A549 (cell line): ENCODE data around the gene HDDC3. TPM values are rescaled to one million over a fixed set of nuclear protein-coding genes. Genes with fewer than 3 reads are reported as not detected.

Experiments used
- ATAC-seq, 2 experiments: fragments of 200-7000 bp in 1 of 2; fragments of >200 bp in 1 of 2; cut with Nextera tagmentation in 1 of 2; cut with Tn5 transposase in 1 of 2; 3 replicates each; pipeline versions ENCODE4 v1.8.0 to v1.9.1; 2018 to 2020; ENCODE audit warnings: mild to moderate bottlenecking in 1 of 2, moderate library complexity in 1 of 2
- CTCF ChIA-PET: fragments of 300-600 bp; sonication (Branson Sonifier 250); formaldehyde crosslinking; extraction: SDS; loops from one replicate; lab custom pipeline; 2021; ENCODE audit warnings: antibody characterized with exemption, inconsistent platforms; lab: Yijun Ruan, JAX
- POLR2A ChIA-PET: fragments of 350-600 bp; formaldehyde crosslinking; extraction: SDS; loops from one replicate; lab custom pipeline; 2021; ENCODE audit warnings: antibody characterized with exemption, inconsistent platforms; lab: Yijun Ruan, JAX
- DNase-seq, 2 experiments: peaks; one replicate each; pipeline versions ENCODE4 v3.0.0 to v3.0.0-alpha.2; 2011 to 2016; ENCODE audit warnings: low read depth in 1 of 2, low spot score in 1 of 2
- FAIRE-seq: peaks from 2 replicates; lab custom pipeline; 2011; peaks lifted over from hg19 to GRCh38; lab: Jason Lieb, UNC
- H3K27ac ChIP-seq, 2 experiments: fragments of >200 bp; sonication (Bioruptor Twin); formaldehyde crosslinking; 3 replicates each; pipeline ENCODE4 v1.5.1; 2016 to 2017
- H3K4me1 ChIP-seq: fragments of >200 bp; sonication (Bioruptor Twin); formaldehyde crosslinking; 3 replicates; pipeline ENCODE4 v1.6.1; 2016
- H3K4me2 ChIP-seq: fragments of >200 bp; sonication (Bioruptor Twin); formaldehyde crosslinking; 3 replicates; pipeline ENCODE4 v1.6.1; 2016
- H3K4me3 ChIP-seq: fragments of >200 bp; sonication (Bioruptor Twin); formaldehyde crosslinking; 3 replicates; pipeline ENCODE4 v1.5.1; 2016
- H3K9me3 ChIP-seq: fragments of >200 bp; sonication (Bioruptor Twin); formaldehyde crosslinking; 3 replicates; pipeline ENCODE4 v1.6.1; 2016
- BHLHE40 ChIP-seq: IDR thresholded peaks from 2 replicates; pipeline ENCODE4 v1.6.1; 2012; ENCODE audit warnings: low read depth, low read length, inconsistent platforms
- CHD4 ChIP-seq: fragments of 200-600 bp; sonication (generic); IDR thresholded peaks from 2 replicates; pipeline ENCODE4 v1.6.1; 2016; ENCODE audit warnings: antibody characterized with exemption, mild to moderate bottlenecking, borderline replicate concordance
- EHMT2 ChIP-seq: fragments of 200-600 bp; sonication (generic); IDR thresholded peaks from 2 replicates; pipeline ENCODE4 v1.6.1; 2016; ENCODE audit warnings: antibody characterized with exemption, low read depth, mild to moderate bottlenecking, moderate library complexity
- EP300 ChIP-seq, 2 experiments: fragments of >200 bp; sonication (Bioruptor Twin); formaldehyde crosslinking; IDR thresholded peaks; 2 replicates in 1 of 2; 3 replicates in 1 of 2; pipeline ENCODE4 v1.6.1; 2016 to 2017
- ESRRA ChIP-seq: fragments of 150-350 bp; IDR thresholded peaks from 2 replicates; pipeline ENCODE4 v1.6.1; 2014; ENCODE audit warnings: mild to moderate bottlenecking, low read length, borderline replicate concordance
- FOSB ChIP-seq: fragments of 250-450 bp; sonication (Bioruptor Pico); IDR thresholded peaks from 2 replicates; pipeline ENCODE4 v1.5.0; 2020; ENCODE audit warnings: mild to moderate bottlenecking, moderate library complexity
- GATA3 ChIP-seq: IDR thresholded peaks from 2 replicates; pipeline ENCODE4 v1.6.1; 2012; ENCODE audit warnings: borderline replicate concordance
- HDAC2 ChIP-seq: fragments of 200-600 bp; sonication (generic); IDR thresholded peaks from 2 replicates; pipeline ENCODE4 v1.6.1; 2016
- HOXB13 ChIP-seq: fragments of 250-450 bp; sonication (Bioruptor Pico); IDR thresholded peaks from 2 replicates; pipeline ENCODE4 v1.5.0; 2020; ENCODE audit warnings: low read depth, mild to moderate bottlenecking, moderate library complexity
- JUN ChIP-seq, 2 experiments: fragments of >200 bp; sonication (Bioruptor Twin); formaldehyde crosslinking; IDR thresholded peaks; 2 replicates in 1 of 2; 3 replicates in 1 of 2; pipeline ENCODE4 v1.6.1; 2016 to 2017
- JUNB ChIP-seq: fragments of >200 bp; sonication (Bioruptor Twin); formaldehyde crosslinking; IDR thresholded peaks from 2 replicates; pipeline ENCODE4 v1.6.1; 2016
- KDM1A ChIP-seq: fragments of 200-600 bp; sonication (generic); IDR thresholded peaks from 2 replicates; pipeline ENCODE4 v1.6.1; 2016; ENCODE audit warnings: low read depth, mild to moderate bottlenecking
- KDM5A ChIP-seq: fragments of 200-600 bp; sonication (generic); IDR thresholded peaks from 2 replicates; pipeline ENCODE4 v1.6.1; 2016; ENCODE audit warnings: antibody characterized with exemption, mild to moderate bottlenecking
- MAFK ChIP-seq: fragments of 450-650 bp; IDR thresholded peaks from 2 replicates; pipeline ENCODE4 v1.6.1; 2014; ENCODE audit not compliant: partially characterized antibody
- NFE2L2 ChIP-seq: fragments of 150-350 bp; conservative IDR thresholded peaks from 2 replicates; pipeline ENCODE4 v1.6.1; 2014; ENCODE audit warnings: low read length
- NPAS2 ChIP-seq: fragments of 250-450 bp; sonication (Bioruptor Pico); IDR thresholded peaks from 2 replicates; pipeline ENCODE4 v1.8.0; 2022; ENCODE audit warnings: mild to moderate bottlenecking, moderate library complexity, borderline replicate concordance
- NR3C1 ChIP-seq: fragments of >200 bp; sonication (Bioruptor Twin); formaldehyde crosslinking; IDR thresholded peaks from 3 replicates; pipeline ENCODE4 v1.6.1; 2017
- PHF8 ChIP-seq: fragments of 200-600 bp; sonication (generic); IDR thresholded peaks from 2 replicates; pipeline ENCODE4 v1.6.1; 2016; ENCODE audit warnings: low read depth, mild to moderate bottlenecking, antibody characterized with exemption, moderate library complexity, borderline replicate concordance
- POLR2AphosphoS2 ChIP-seq: conservative IDR thresholded peaks from 2 replicates; pipeline ENCODE4 v1.6.1; 2012; ENCODE audit warnings: low read length, improper control_type of control experiment, inconsistent platforms
- RCOR1 ChIP-seq: fragments of 150-350 bp; IDR thresholded peaks from 2 replicates; pipeline ENCODE4 v1.6.1; 2014; ENCODE audit warnings: antibody characterized with exemption, low read length, low read depth
- RNF2 ChIP-seq: fragments of 200-600 bp; sonication (generic); IDR thresholded peaks from 2 replicates; pipeline ENCODE4 v1.6.1; 2016; ENCODE audit warnings: low read depth, mild to moderate bottlenecking, antibody characterized with exemption, moderate library complexity, borderline replicate concordance
- TP53 ChIP-seq: fragments of 250-450 bp; sonication (Bioruptor Pico); IDR thresholded peaks from 2 replicates; pipeline ENCODE4 v1.5.0; 2021; ENCODE audit warnings: mild to moderate bottlenecking, moderate library complexity
- ZSCAN20 ChIP-seq: fragments of 250-450 bp; sonication (Bioruptor Pico); IDR thresholded peaks from 2 replicates; pipeline ENCODE4 v1.8.0; 2022; ENCODE audit warnings: mild to moderate bottlenecking, moderate library complexity
- WGBS: methylation state at CpG from one replicate; pipeline ENCODE4 v1.1.6; 2017; ENCODE audit errors: missing lambda C conversion rate; 5-methylcytosine and 5-hydroxymethylcytosine counted together
- polyA plus RNA-seq, 4 experiments: library from polyadenylated mRNA; depleted of rRNA in 3 of 4; stranded (reverse); fragments of >200 nt; fragmentation: RNase III in 1 of 4; extraction: RNeasy Plus Mini Kit Qiagen cat#74134 plus additional on column Dnase treatment in 1 of 4; gene quantifications; 2 replicates in 3 of 4; 3 replicates in 1 of 4; pipeline ENCODE4 v1.2.3, GENCODE V29; 2011 to 2017
- TF ChIP-seq, protein P1 (sequence below): fragments of >200 bp; sonication (Bioruptor Twin); formaldehyde crosslinking; IDR thresholded peaks from 3 replicates; pipeline ENCODE4 v1.5.1; 2016
- TF ChIP-seq, protein P2 (sequence below): IDR thresholded peaks from 2 replicates; pipeline ENCODE4 v1.6.1; 2012; ENCODE audit warnings: low read depth, borderline replicate concordance
- TF ChIP-seq, protein P3 (sequence below): fragments of >200 bp; sonication (Bioruptor Twin); formaldehyde crosslinking; IDR thresholded peaks from 2 replicates; pipeline ENCODE4 v1.6.1; 2016
- TF ChIP-seq, protein P4 (sequence below): fragments of >200 bp; sonication (Bioruptor Twin); formaldehyde crosslinking; IDR thresholded peaks from 3 replicates; pipeline ENCODE4 v1.6.1; 2016
- TF ChIP-seq, protein P5 (sequence below): fragments of 150-350 bp; IDR thresholded peaks from 2 replicates; pipeline ENCODE4 v1.6.1; 2014; ENCODE audit warnings: low read depth, mild to moderate bottlenecking, low read length

HDDC3 gene
- polyA plus RNA-seq, 2 of the 4 experiments (the other 2 are of a cell fraction): 26.1 to 31.9 TPM

DNA sequence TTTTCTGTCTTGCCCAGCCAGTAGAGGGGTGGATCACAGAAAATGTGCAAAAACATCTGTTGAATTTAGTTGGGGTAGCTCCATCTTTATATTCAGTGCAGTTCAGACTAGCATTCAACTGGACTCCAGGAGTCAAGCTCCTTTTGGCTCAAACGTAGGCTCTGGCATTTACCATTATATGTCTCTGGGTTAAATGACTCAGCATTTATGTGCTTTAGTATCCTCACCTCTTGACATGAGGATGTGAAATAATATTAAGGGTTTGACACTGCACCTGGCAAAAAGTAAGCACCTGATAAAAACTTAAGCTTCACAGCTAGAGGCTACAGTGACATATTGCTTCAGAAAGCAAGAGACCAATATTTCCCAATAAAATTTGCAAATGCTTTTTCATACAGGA lies 47.2 kb upstream of the HDDC3 start:
- DNase-seq (peak in 1 of 2 experiments; percentile 18), FAIRE-seq (no peak), ATAC-seq (peak in 1 of 2 experiments; percentile 28; a peak in 1 of 6 replicates)
- Histone ChIP-seq H3K27ac (peak overlapping the region; percentile 65 to 82), H3K4me1 (peaks cover 12% of the 10 kb centered on the region), H3K4me2 (0 out of 3 replicates have a peak overlapping the region, but pooled peaks have one; percentile 2), H3K4me3 (no peak overlapping the region), H3K9me3 (no peaks in the 10 kb centered on the region)
- WGBS: 42% methylated on average over 1 of the region's 1 CpG
- TF ChIP-seq, protein P1, sequence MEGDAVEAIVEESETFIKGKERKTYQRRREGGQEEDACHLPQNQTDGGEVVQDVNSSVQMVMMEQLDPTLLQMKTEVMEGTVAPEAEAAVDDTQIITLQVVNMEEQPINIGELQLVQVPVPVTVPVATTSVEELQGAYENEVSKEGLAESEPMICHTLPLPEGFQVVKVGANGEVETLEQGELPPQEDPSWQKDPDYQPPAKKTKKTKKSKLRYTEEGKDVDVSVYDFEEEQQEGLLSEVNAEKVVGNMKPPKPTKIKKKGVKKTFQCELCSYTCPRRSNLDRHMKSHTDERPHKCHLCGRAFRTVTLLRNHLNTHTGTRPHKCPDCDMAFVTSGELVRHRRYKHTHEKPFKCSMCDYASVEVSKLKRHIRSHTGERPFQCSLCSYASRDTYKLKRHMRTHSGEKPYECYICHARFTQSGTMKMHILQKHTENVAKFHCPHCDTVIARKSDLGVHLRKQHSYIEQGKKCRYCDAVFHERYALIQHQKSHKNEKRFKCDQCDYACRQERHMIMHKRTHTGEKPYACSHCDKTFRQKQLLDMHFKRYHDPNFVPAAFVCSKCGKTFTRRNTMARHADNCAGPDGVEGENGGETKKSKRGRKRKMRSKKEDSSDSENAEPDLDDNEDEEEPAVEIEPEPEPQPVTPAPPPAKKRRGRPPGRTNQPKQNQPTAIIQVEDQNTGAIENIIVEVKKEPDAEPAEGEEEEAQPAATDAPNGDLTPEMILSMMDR: no peak
- peak; percentile 95 for TF ChIP-seq NFE2L2
- TF ChIP-seq MAFK: peak; percentile 97
- POLR2A ChIA-PET: interaction anchor here (1.0 kb wide), 1 partner anchor 25 kb away, joined by 3 read pairs; the partner anchor contains the start of gene RCCD1
- CTCF ChIA-PET: interaction anchor here (0.7 to 18.2 kb wide), 10 partner anchors 10 to 76 kb away, joined by 3 to 247 read pairs (median 4); partner anchors contain the start of genes HDDC3, RCCD1 and UNC45A

DNA sequence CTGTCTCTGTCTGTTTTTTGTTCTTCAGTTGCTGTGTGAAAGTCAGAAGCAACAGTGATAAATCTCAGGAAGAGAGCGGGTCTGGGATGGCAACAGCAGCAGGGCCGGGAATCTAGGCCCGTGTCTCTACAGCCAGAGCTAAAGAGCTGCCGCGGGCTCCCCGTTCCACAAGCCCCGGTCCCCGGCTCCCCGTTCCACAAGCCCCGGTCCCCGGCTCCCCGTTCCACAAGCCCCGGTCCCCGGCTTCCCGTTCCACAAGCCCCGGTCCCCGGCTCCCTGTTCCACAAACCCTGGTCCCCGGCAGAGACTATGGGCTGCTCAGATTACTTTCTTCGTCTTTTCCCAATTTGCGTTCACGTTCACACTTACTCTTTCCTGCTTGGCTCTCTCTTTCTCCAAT lies 41.9 kb upstream of the HDDC3 start:
- ChIA-PET CTCF (interaction anchor here (0.6 to 18.2 kb wide), 4 partner anchors 15 to 298 kb away, joined by 3 to 247 read pairs (median 4); partner anchors contain the start of gene RCCD1), POLR2A (interaction anchor here (0.6 kb wide), 1 partner anchor 17 kb away, joined by 3 read pairs; no protein-coding TSS in a partner anchor)
- H3K27ac ChIP-seq: no peak overlapping the region
- no peaks in the 10 kb centered on the region for H3K9me3 ChIP-seq
- WGBS: 98% methylated on average over 21 of the region's 21 CpGs
- TF ChIP-seq BHLHE40 (no peak), RNF2 (no peak), EP300 (IDR thresholded peaks at IDR 0.05) (no peak), HDAC2 (no peak), CHD4 (no peak), TP53 (CRISPR knock-in tag) (no peak), MAFK (no peak), NR3C1 (no peak), PHF8 (no peak), RCOR1 (no peak), JUNB (no peak), HOXB13 (CRISPR knock-in tag) (no peak)
- TF ChIP-seq, protein P2, sequence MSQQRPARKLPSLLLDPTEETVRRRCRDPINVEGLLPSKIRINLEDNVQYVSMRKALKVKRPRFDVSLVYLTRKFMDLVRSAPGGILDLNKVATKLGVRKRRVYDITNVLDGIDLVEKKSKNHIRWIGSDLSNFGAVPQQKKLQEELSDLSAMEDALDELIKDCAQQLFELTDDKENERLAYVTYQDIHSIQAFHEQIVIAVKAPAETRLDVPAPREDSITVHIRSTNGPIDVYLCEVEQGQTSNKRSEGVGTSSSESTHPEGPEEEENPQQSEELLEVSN: no peak
- TF ChIP-seq, protein P3, sequence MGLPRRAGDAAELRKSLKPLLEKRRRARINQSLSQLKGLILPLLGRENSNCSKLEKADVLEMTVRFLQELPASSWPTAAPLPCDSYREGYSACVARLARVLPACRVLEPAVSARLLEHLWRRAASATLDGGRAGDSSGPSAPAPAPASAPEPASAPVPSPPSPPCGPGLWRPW: no peak
- TF ChIP-seq, protein P4, sequence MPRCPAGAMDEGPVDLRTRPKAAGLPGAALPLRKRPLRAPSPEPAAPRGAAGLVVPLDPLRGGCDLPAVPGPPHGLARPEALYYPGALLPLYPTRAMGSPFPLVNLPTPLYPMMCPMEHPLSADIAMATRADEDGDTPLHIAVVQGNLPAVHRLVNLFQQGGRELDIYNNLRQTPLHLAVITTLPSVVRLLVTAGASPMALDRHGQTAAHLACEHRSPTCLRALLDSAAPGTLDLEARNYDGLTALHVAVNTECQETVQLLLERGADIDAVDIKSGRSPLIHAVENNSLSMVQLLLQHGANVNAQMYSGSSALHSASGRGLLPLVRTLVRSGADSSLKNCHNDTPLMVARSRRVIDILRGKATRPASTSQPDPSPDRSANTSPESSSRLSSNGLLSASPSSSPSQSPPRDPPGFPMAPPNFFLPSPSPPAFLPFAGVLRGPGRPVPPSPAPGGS: no peak
- TF ChIP-seq, protein P5, sequence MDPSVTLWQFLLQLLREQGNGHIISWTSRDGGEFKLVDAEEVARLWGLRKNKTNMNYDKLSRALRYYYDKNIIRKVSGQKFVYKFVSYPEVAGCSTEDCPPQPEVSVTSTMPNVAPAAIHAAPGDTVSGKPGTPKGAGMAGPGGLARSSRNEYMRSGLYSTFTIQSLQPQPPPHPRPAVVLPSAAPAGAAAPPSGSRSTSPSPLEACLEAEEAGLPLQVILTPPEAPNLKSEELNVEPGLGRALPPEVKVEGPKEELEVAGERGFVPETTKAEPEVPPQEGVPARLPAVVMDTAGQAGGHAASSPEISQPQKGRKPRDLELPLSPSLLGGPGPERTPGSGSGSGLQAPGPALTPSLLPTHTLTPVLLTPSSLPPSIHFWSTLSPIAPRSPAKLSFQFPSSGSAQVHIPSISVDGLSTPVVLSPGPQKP: no peak
- FAIRE-seq (no peak), ATAC-seq (peak in 1 of 2 experiments; percentile 25; a peak in 1 of 6 replicates), DNase-seq (no peak)
- no peak overlapping the region for H3K4me3 ChIP-seq
- peaks cover 1% of the 10 kb centered on the region; the same call in 2 of the 3 replicates for H3K4me1 ChIP-seq
- no peak overlapping the region for H3K4me2 ChIP-seq

DNA sequence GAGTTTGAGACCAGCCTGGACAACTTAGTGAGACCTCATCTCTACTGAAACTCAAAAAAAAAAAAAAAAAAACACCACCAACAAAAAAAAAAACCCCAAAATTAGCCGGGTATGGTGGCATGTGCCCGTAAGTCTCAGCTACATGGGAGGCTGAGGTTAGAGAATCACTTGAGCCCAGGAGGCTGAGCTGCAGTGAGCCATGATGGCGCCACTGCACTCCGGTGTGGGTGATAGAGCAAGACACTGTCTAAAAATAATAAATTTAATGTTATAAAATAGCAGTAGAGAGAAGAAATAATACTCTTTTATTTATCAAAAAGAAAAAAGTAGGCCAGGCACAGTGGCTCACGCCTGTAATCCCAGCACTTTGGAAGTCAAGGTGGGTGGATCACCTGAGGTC lies 39.8 kb upstream of the HDDC3 start:
- WGBS: 78% methylated on average over 5 of the region's 5 CpGs
- CTCF ChIA-PET: interaction anchor here (0.7 to 7.6 kb wide), 5 partner anchors 13 to 1126 kb away, joined by 3 to 127 read pairs (median 3); partner anchors contain the start of gene HDDC3
- Histone ChIP-seq H3K4me2 (no peak overlapping the region), H3K4me3 (no peak overlapping the region), H3K27ac (no peak overlapping the region), H3K4me1 (no peaks in the 10 kb centered on the region), H3K9me3 (no peaks in the 10 kb centered on the region)
- FAIRE-seq (no peak), DNase-seq (no peak), ATAC-seq (no peak)
- POLR2A ChIA-PET: no interaction called here
- no peak for TF ChIP-seq EHMT2
- no peak for TF ChIP-seq EP300 (IDR thresholded peaks at IDR 0.05)
- no peak for TF ChIP-seq CHD4
- no peak for TF ChIP-seq POLR2AphosphoS2
- no peak for TF ChIP-seq ZSCAN20 (CRISPR knock-in tag)
- TF ChIP-seq KDM1A: no peak
- TF ChIP-seq, protein P5: no peak
- no peak for TF ChIP-seq NPAS2 (CRISPR knock-in tag)
- TF ChIP-seq JUN (IDR thresholded peaks at IDR 0.05): no peak
- no peak for TF ChIP-seq ESRRA
- no peak for TF ChIP-seq NR3C1
- no peak for TF ChIP-seq KDM5A
- no peak for TF ChIP-seq FOSB (CRISPR knock-in tag)
- no peak for TF ChIP-seq RNF2
- TF ChIP-seq RCOR1: no peak
- no peak for TF ChIP-seq GATA3
